Memory B cell (primary cell): ENCODE results near the gene SIRPB1.
A peak's percentile ranks its signal among the peaks of the same experiment; 100 is the strongest.
"Not testable (repeated sequence)": the region's sequence is repeated elsewhere in the genome, so short reads cannot be mapped to it uniquely, and the experiment has no call there.

ENCODE experiments used
- ATAC-seq: fragments of 150-1000 bp; cut with Tn5 transposase; 2 replicates; pipeline ENCODE4 v1.10.0; 2021; ENCODE audit warnings: low read depth, mild to moderate bottlenecking, moderate library complexity
- DNase-seq, 2 donors: peaks; one replicate each; pipeline ENCODE4 v3.0.0; 2022; ENCODE audit warnings: low spot score in 2 of 2
- H3K27ac Mint-ChIP-seq: one replicate; pipeline ENCODE4 v1.8.0; 2022; ENCODE audit warnings: mild to moderate bottlenecking, moderate library complexity, mixed read lengths
- H3K27me3 Mint-ChIP-seq: one replicate; pipeline ENCODE4 v1.8.0; 2022; ENCODE audit warnings: mixed read lengths
- H3K36me3 Mint-ChIP-seq: one replicate; pipeline ENCODE4 v1.8.0; 2022; ENCODE audit warnings: mild to moderate bottlenecking, mixed read lengths
- H3K4me1 Mint-ChIP-seq: one replicate; pipeline ENCODE4 v1.8.0; 2022; ENCODE audit warnings: mixed read lengths
- H3K4me3 Mint-ChIP-seq: one replicate; pipeline ENCODE4 v1.8.0; 2022; ENCODE audit warnings: mild to moderate bottlenecking, moderate library complexity, mixed read lengths
- H3K9me3 Mint-ChIP-seq: one replicate; pipeline ENCODE4 v1.8.0; 2022; ENCODE audit warnings: mixed read lengths

Gene SIRPB1

DNA sequence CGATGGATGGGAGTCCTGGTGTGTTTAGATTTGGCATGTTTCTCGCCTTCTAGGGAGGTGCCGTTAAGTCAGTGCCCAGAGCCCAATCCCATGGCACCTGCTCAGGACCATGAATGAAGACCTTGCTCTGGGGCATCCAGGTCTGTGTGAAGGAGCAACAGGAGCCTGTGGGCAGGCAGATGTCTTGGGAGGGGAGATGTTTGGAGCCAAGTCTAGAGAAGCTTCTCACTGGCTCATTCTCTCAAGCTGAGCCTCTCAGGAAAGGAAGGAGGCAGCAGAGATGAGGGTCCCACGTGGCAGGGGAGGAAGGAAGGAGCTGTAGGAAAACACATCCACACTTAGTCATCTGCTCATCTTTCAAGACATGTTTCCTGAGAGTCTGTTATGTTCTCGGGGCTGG, 9.5 kb upstream of the SIRPB1 start:
- ATAC-seq (no peak), DNase-seq (no peak)
- Mint-ChIP-seq H3K4me1 (peaks cover 12% of the 10 kb centered on the region), H3K4me3 (no peak overlapping the region), H3K27me3 (no peaks in the 10 kb centered on the region), H3K27ac (no peak overlapping the region), H3K9me3 (no peaks in the 10 kb centered on the region), H3K36me3 (no peaks in the 10 kb centered on the region)

DNA sequence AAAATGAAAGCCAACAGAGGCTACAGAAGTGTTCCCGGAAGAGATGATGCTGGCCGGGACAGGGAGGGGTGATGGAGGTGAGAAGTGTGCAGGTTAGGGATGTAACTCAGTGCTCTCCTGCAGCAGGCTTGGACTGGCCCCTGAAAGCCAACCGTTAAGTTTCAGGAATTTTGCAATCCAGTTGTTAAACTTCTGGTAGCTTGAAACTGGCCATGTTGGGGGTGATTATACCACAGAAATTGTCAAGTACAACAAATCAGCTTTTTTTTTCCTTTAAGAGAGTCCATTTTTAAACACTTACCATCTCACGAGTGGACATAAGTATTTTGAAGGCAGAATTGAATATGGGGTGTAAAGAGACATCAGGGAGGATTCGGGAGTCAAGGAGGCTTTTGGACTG, 8.8 kb upstream of the SIRPB1 start:
- ATAC-seq (no peak), DNase-seq (no peak)
- peaks cover 2% of the 10 kb centered on the region for H3K9me3 Mint-ChIP-seq
- H3K36me3 Mint-ChIP-seq = no peaks in the 10 kb centered on the region
- peaks cover 17% of the 10 kb centered on the region for H3K4me1 Mint-ChIP-seq
- H3K27ac Mint-ChIP-seq = no peak overlapping the region
- H3K4me3 Mint-ChIP-seq = no peak overlapping the region
- no peaks in the 10 kb centered on the region for H3K27me3 Mint-ChIP-seq

DNA sequence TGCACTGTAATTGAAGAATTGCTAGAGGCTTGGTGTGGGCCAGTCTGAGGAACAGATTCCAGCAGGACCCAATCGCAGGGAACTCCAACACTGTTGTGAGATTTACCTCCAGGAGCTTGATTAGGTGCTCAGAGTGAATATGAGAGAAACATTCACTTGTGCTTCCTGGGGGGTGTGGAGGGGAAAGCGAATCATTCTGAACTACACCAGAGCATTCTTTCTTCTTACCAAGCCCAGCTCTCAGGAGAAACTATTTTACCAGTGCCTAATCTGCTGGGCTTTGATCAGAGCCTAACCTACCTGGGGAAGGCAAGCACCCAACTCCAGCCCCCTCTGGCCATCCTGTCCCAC, 7.4 kb upstream of the SIRPB1 start:
- Mint-ChIP-seq H3K27me3 (no peaks in the 10 kb centered on the region), H3K27ac (no peak overlapping the region), H3K9me3 (peaks cover 2% of the 10 kb centered on the region), H3K36me3 (no peaks in the 10 kb centered on the region), H3K4me1 (peaks cover 29% of the 10 kb centered on the region), H3K4me3 (no peak overlapping the region)
- ATAC-seq (no peak), DNase-seq (no peak)

DNA sequence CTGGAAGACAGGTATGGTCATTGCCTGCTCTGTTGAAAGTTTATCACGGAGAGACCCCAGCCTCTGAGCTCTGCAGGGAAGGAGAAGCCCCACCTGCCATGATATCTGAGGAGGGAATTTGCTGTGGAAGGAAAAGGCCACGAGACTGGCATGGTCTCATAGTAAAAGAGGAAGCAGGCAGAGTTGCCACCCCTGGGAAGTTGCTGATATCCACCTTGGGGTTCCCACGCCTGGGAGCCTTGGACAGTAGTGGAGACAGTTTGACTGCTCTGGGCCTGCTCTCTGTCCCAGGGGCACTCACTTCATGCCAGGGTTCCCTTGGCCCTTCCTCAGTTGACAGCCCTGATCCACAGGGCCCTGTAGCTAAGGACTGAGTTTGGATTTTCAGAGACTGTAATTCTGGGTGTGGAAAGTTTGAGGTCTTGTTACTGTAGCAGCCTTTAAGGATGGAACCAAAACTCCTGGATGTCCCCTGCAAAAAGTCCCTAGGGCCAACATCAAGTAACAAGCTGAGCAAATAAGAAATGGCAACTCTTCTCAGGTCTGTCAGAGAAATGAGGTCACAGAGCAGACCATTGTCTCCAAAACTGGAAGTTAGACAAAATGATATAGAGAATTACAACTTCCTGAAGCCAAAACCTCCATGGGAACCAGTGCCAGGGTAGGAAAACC, 6.9 kb upstream of the SIRPB1 start:
- ATAC-seq (no peak), DNase-seq (no peak)
- peaks cover 24% of the 10 kb centered on the region for H3K4me1 Mint-ChIP-seq
- H3K36me3 Mint-ChIP-seq = no peaks in the 10 kb centered on the region
- H3K27me3 Mint-ChIP-seq = no peaks in the 10 kb centered on the region
- H3K27ac Mint-ChIP-seq = no peak overlapping the region
- peaks cover 2% of the 10 kb centered on the region for H3K9me3 Mint-ChIP-seq
- no peak overlapping the region for H3K4me3 Mint-ChIP-seq

DNA sequence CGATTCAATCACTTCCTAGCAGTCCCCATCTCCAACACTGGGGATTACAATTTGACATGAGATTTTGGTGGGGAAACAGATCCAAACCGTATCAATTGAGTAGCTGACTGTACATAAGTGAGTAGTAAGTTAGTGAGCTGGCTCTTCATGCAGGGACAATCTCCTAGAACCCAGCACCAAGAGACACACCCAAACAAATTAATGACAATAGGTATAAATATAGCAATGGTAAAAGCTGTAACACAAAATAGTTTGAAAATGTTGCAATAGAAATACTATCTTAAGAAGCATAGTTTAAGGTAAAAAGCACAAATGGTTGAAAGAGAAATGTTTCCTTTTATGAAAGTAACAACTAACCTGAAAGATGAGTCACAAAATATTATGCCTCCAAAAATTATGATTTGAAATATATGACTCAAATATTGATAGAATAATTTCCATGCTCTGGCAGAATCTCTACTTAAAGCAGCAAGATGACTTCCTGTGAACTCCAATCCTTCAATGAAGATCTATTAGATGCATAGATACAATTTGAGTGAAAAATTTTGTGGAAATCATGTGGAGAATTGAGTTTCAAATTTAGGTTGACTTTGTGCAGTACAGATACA, 5.4 kb upstream of the SIRPB1 start:
- H3K36me3 Mint-ChIP-seq = no peaks in the 10 kb centered on the region

DNA sequence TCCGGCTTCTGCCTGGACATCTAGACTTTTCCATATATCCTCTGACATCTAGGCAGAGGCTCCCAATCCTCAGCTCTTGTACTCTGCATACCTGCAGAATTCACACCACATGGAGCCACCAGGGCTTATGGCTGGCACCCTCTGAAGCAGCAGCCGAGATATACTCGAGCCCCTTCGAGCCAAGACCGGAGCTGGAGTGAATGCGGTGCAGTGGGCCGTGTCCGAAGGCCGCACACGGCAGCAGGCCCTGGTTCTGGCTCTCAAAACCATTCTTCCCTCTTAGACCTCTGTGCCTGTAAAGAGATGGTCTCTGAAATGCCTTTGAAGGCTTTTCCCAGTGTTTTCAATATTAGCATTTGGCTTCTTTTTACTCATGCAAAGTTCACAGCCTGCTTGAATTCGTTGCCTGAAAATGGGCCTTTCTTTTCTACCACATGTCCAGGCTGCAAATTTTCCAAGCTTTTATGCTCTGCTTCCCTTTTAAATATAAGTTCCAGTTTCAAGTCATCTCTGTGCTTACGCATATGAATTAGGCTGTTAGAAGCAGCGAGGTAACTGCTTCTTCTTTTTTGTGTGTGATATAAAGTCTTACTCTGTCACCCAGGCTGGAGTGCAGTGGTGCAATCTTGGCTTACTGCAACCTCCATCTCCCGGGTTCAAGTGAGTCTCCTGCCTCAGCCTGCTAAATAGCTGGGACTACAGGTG, 3.8 kb upstream of the SIRPB1 start:
- H3K4me1 Mint-ChIP-seq = peaks cover 45% of the 10 kb centered on the region
- H3K27me3 Mint-ChIP-seq = no peaks in the 10 kb centered on the region
- H3K27ac Mint-ChIP-seq = no peak overlapping the region
- DNase-seq (no peak), ATAC-seq (peak; percentile 55)
- H3K36me3 Mint-ChIP-seq = peaks cover 1% of the 10 kb centered on the region
- H3K9me3 Mint-ChIP-seq = peaks cover 2% of the 10 kb centered on the region
- peak overlapping the region; percentile 49 for H3K4me3 Mint-ChIP-seq

More for the DNA sequence above, 5.4 kb upstream of the SIRPB1 start:
- H3K27me3 Mint-ChIP-seq = no peaks in the 10 kb centered on the region
- H3K27ac Mint-ChIP-seq = no peak overlapping the region
- H3K4me3 Mint-ChIP-seq = no peak overlapping the region
- peaks cover 2% of the 10 kb centered on the region for H3K9me3 Mint-ChIP-seq
- DNase-seq (no peak), ATAC-seq (no peak)
- H3K4me1 Mint-ChIP-seq = peaks cover 32% of the 10 kb centered on the region

DNA sequence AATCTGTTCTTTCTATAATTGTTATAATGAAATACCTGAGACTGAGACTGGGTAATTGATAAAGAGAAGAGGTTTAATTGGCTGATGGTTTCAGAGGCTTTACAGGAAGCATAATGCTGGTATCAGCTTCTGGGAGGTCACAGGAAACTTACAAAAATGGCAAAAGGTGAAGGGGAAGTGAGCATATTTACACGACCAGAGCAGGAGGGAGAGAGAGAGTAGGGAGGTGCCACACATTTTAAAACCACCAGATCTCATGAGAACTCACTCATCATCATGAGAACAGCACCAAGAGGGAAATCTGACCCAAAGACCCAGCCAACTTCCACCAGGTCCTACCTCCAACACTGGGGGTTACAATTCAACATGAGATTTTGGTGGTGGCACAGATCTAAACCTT, 2.6 kb upstream of the SIRPB1 start:
- peaks cover 1% of the 10 kb centered on the region for H3K36me3 Mint-ChIP-seq
- peak overlapping the region; percentile 36 for H3K4me3 Mint-ChIP-seq
- no peaks in the 10 kb centered on the region for H3K27me3 Mint-ChIP-seq
- peak in 1 of 2 donors; percentile 18 for DNase-seq
- H3K27ac Mint-ChIP-seq = peak overlapping the region; percentile 60
- H3K9me3 Mint-ChIP-seq = peaks cover 2% of the 10 kb centered on the region
- H3K4me1 Mint-ChIP-seq = peaks cover 50% of the 10 kb centered on the region
- peak; percentile 88 for ATAC-seq

DNA sequence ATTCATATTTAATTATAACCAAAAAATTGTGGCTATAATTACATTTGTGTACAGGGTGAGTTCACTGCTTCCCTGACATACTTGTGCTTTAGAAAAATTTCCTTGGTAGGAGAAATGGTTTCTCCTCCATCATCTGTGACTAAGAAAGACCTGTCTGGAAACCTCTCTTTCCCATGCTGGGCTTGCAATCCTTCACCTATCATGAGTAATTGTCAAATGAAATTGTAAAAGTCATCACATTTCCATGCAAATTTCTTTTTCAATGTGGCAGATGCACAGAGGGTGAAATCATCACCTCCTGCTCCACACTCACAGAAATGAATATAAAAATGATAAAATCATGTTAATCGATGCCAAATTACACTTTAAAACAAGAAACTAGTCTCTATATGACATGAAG, 1.5 kb upstream of the SIRPB1 start:
- Mint-ChIP-seq H3K36me3 (peaks cover 1% of the 10 kb centered on the region), H3K27me3 (no peaks in the 10 kb centered on the region), H3K9me3 (peaks cover 2% of the 10 kb centered on the region), H3K4me3 (no peak overlapping the region), H3K27ac (no peak overlapping the region), H3K4me1 (peaks cover 59% of the 10 kb centered on the region)
- no peak for ATAC-seq
- no peak for DNase-seq

DNA sequence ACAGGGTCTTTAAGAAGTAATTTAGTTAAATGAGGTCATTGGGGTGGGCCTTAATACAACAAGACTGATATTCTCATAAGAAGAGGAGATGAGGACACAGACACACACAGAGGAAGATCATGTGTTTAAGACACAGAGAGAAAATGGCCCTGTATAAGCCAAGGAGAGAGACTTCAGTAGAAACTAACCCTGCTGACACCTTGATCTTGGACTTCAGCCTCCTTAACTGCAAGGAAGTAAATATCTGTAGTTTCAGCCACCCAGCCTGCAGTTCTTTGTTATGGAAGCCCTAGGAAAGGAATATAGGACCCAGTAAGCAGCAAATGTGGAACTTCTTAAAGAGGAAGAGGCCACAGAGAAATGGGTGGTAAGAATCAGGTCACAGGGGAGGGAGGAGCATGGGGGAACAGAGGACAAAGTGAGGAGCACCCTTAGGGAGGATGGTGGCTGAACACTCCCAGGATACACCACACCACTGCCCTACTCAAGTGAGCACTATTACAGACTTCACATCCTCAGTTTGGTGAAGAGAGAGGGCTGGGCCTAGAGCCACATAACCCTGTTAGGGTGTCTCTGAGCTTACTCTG, 762 bp downstream of the SIRPB1 start:
- Mint-ChIP-seq H3K4me3 (peak overlapping the region; percentile 53), H3K36me3 (peaks cover 4% of the 10 kb centered on the region), H3K4me1 (peaks cover 60% of the 10 kb centered on the region), H3K27ac (peak overlapping the region; percentile 76), H3K9me3 (peaks cover 2% of the 10 kb centered on the region), H3K27me3 (no peaks in the 10 kb centered on the region)
- DNase-seq (no peak), ATAC-seq (no peak)

DNA sequence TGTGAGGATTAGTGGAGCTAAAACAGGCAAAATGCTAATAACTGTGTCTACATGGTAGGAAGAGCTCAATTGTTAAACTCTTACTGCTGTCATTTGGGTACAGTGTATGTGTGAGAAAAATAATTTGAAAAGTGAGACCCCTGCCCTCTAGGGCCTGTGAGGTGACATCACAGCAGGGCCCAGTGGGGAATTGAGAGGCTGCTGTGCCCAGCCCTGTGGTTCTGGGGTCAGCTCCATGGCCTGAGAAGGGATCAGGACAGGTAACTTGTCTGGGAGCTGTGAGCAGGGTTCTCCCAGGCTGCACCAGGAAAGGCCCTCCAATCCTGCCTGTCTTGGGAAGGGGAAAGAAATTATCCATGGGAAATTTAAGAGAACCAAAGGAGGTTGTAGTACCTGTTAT, 1.3 kb downstream of the SIRPB1 start:
- Mint-ChIP-seq H3K27ac (peak overlapping the region; percentile 76), H3K4me3 (no peak overlapping the region), H3K27me3 (no peaks in the 10 kb centered on the region), H3K9me3 (no peaks in the 10 kb centered on the region), H3K36me3 (peaks cover 4% of the 10 kb centered on the region), H3K4me1 (peaks cover 55% of the 10 kb centered on the region)
- ATAC-seq = no peak
- no peak for DNase-seq

DNA sequence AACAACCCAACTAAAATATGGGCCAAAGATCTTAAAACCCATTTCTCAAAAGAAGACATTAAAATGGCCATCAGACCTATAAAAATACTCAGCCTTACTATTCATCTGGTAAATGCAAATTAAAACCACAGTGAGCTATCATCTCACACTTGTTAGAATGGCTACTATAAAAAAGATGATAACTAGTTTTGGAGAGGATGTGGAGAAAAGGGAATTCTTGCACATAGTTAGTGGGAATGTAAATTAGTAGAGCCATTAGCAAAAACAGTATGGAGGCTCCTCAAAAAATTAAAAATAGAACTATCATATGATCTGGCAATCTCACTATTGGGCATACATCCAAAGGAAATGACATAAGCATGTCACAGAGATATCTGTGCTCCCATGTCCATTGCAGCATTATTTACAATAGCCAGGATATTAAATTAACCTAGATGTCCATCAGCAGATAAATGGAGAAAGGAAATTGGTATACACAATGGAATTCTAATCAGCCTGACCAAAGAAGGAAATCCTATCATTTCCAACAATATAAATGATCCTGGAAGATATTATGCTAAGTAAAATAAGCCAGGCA, 2.9 kb downstream of the SIRPB1 start:
- Mint-ChIP-seq H3K4me3 (no peak overlapping the region), H3K9me3 (no peaks in the 10 kb centered on the region), H3K4me1 (peaks cover 45% of the 10 kb centered on the region), H3K27ac (no peak overlapping the region), H3K36me3 (peaks cover 4% of the 10 kb centered on the region), H3K27me3 (no peaks in the 10 kb centered on the region)
- DNase-seq (no peak), ATAC-seq (peak; percentile 25)

DNA sequence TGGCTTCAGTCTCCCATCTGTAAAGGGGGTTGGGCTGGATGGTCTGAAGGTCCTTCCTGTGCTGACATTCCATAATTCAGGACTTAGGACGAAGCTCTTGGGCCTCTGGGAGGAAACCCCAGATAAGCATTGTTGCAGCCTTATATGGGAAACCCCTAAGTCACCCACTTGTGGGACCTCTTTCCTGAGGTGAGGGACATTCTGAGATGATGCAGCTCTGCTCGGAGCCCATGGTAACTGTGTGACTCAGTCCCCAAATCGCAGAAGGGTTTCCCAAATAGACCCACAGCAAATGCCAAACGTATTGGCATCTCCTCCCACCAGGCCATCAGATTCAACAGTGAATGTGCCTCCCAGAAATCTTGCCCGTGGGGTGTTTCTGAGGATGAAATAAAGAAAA, 9.4 kb downstream of the SIRPB1 start:
- H3K9me3 Mint-ChIP-seq, H3K4me1 Mint-ChIP-seq, H3K4me3 Mint-ChIP-seq, H3K27ac Mint-ChIP-seq, ATAC-seq, H3K36me3 Mint-ChIP-seq, DNase-seq, H3K27me3 Mint-ChIP-seq: not testable (repeated sequence)

DNA sequence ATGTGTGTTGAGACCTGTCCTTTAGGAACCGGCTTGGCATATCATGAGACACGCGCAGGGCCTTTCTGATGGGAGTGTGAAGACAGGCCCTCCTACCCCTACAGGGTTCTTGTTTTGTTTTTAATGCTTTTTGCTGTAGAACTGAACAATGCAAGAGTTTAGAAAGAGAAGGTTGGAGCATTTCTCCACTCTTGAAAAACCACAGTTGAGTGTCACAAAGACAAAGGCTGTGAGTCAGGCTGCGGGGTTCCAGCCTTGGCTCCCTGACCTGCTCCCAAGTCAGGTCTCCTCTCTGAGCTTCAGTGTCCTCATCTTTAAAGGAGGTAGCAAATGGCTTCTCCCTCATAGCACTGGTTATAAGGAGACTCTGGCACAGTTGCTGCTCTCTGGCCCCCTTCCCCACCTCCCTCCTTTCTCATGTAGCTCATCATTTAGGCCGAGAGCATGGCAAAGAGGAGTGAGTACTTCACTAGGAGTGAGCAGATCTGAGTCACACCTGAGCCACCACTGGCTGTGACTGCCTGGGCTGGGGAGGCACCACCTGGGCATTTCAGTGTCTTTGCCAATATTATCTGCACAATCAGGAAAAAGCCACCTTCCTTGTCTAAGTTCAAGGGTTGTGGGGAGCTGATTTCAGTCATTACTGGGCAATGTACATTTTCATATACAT, 11.0 kb downstream of the SIRPB1 start:
- not testable (repeated sequence) for H3K4me1 Mint-ChIP-seq, H3K9me3 Mint-ChIP-seq, DNase-seq, ATAC-seq, H3K27me3 Mint-ChIP-seq, H3K27ac Mint-ChIP-seq, H3K4me3 Mint-ChIP-seq, H3K36me3 Mint-ChIP-seq

DNA sequence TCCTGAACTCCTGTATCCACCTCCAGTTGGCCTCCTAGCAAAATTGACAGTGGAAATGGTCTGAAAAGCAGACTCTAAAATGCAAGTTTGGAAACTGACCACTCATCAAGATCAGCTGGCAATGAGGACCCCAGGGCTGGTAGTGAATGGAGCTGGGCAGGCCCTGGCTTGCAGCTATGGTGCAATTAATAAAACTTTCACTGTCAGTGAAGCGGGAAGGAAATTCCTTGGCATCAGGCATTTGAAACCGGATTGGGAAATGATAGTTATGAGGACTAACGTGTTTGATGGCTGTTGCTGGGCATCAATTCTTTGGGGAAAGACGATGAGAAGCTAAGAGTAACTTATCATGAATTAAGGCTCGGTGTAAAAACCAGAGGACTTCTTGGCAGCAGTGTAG, 19.1 kb downstream of the SIRPB1 start:
- ATAC-seq (no peak), DNase-seq (no peak)
- Mint-ChIP-seq H3K9me3 (no peaks in the 10 kb centered on the region), H3K4me1 (no peaks in the 10 kb centered on the region), H3K4me3 (no peak overlapping the region), H3K27ac (no peak overlapping the region), H3K36me3 (no peaks in the 10 kb centered on the region), H3K27me3 (no peaks in the 10 kb centered on the region)
